Brain microvascular endothelial cell (primary cell): ENCODE measurements around the gene FGD5.

Source experiments
- DNase-seq: peaks from one replicate; pipeline ENCODE4 v3.0.0-alpha.2; 2020
- H3K27ac ChIP-seq: fragments of 250-450 bp; sonication (Bioruptor Pico); 2 replicates; pipeline ENCODE4 v1.5.1; 2020; ENCODE audit warnings: mild to moderate bottlenecking, moderate library complexity
- H3K27me3 ChIP-seq: fragments of 250-450 bp; sonication (Bioruptor Pico); replicated peaks from 2 replicates; pipeline ENCODE4 v1.5.1; 2020; ENCODE audit warnings: mild to moderate bottlenecking
- H3K36me3 ChIP-seq: fragments of 250-450 bp; sonication (Bioruptor Pico); replicated peaks from 2 replicates; pipeline ENCODE4 v1.5.1; 2020; ENCODE audit warnings: mild to moderate bottlenecking
- H3K4me3 ChIP-seq: 2 replicates; pipeline ENCODE4 v1.5.1; 2011; ENCODE audit warnings: low read depth, mild to moderate bottlenecking, control low read depth, low read length, moderate library complexity
- CTCF ChIP-seq: IDR thresholded peaks from 2 replicates; pipeline ENCODE4 v1.5.1; 2011; ENCODE audit warnings: low read depth, mild to moderate bottlenecking, moderate library complexity, low read length, control low read depth, inconsistent platforms; ENCODE audit errors: missing control alignments
- in situ Hi-C: cut with HindIII; loops from 2 replicates; pipeline ENCODE4 v1.10.0; 2017; ENCODE audit warnings: low sequenced_read_pairs, low pct_ligation_motif_present

Gene FGD5

DNA sequence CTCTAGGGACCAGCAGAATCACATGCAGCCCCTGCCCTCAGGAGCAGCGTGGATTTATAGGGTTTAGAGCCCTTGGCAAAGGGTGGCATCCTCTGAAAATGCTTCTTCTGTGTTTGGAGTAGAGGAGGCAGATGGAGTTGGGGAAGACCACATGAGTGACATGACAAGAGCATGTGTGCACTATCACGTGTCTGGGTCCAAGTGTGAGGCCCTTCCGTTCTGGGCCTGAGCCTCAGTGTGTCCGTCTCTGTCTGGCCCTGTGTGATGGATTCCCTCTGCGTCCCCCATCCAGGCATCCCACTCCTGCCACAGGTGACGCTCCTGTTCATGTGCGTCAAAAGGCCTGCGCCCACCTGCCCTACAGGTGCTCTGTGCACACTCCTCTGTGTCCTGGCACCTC lies 30.1 kb downstream of the FGD5 start:
- no peak for TF ChIP-seq CTCF
- in situ Hi-C loops, result no loop called here
- Histone ChIP-seq H3K4me3 (no peak overlapping the region), H3K36me3 (no peaks in the 10 kb centered on the region), H3K27me3 (no peaks in the 10 kb centered on the region), H3K27ac (no peak overlapping the region)
- DNase-seq, result no peak

GRCh38 chr3:14849638-14850230 lies 31.0 kb downstream of the FGD5 start:
- H3K36me3 ChIP-seq, result no peaks in the 10 kb centered on the region
- in situ Hi-C loops, result no loop called here
- DNase-seq, result no peak
- H3K27me3 ChIP-seq, result no peaks in the 10 kb centered on the region
- no peak overlapping the region for H3K27ac ChIP-seq
- TF ChIP-seq CTCF, result no peak
- H3K4me3 ChIP-seq, result no peak overlapping the region

DNA sequence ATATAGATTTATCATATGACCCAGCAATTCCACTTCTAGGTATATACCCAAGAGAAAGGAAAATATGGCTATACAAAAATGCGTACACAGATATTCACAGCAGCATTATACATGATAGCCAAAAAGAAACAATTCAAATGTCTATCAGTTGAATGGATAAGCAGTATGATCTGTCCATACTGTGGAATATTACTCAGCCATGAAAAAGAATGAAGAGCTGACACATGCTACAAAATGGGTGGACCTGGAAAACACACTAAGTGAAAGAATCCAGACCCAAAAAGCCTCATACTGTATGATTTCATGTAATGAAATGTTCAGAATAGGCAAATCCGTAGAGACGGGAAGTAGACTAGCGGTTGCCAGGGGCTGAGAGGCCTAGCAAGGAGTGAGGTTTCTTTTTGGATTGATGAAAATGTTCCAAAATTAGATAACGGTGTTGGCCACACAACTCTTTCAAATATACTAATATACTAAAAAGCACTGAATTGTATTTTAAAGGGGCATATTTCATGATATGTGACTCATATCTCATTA lies 33.4 kb downstream of the FGD5 start:
- Histone ChIP-seq H3K27ac (no peak overlapping the region), H3K36me3 (no peaks in the 10 kb centered on the region), H3K27me3 (no peaks in the 10 kb centered on the region), H3K4me3 (no peak overlapping the region)
- DNase-seq, result no peak
- in situ Hi-C loops, result no loop called here
- no peak for TF ChIP-seq CTCF

GRCh38 chr3:14852717-14853116 lies 34.0 kb downstream of the FGD5 start:
- no peak for TF ChIP-seq CTCF
- in situ Hi-C loops, result no loop called here
- no peak for DNase-seq

DNA sequence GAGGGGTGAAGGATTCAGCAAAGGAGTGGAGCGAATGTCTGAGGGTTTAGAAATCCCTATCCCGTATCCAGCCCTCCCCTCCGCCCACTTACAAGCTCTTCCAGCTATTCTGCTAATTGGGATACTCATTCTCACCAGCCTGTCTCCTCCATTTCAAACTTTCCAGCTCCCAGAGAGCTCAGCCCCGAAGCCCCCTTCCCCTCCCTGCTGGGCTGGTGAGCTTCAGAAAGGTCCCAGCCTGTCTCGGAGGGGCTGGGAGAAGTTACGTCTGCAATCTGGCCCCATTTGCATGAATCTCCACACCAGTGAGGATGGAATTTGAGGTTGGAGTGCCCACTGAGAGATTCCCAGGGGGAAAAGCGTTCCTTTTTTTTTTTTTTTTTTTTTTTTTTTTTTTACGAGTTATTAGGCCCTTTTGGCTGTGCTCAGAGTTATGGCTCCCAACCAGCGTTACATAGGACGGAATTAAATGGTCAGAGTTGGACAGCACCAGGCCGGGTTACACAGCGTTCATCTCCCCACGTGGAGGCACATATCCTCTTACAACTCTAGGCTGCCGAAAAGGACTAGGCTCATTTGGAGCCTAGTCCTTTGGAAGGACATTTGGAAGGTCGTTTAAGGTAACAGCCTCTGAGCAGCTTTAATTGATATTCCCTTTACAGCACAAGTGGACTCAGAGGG lies 34.6 kb downstream of the FGD5 start:
- DNase-seq, result no peak
- in situ Hi-C loops, result no loop called here

More at GRCh38 chr3:14852717-14853116, 34.0 kb downstream of the FGD5 start:
- Histone ChIP-seq H3K4me3 (no peak overlapping the region), H3K27ac (no peak overlapping the region), H3K27me3 (no peaks in the 10 kb centered on the region), H3K36me3 (no peaks in the 10 kb centered on the region)

More for the DNA sequence above, 34.6 kb downstream of the FGD5 start:
- TF ChIP-seq CTCF, result no peak
- Histone ChIP-seq H3K27ac (no peak overlapping the region), H3K4me3 (no peak overlapping the region), H3K27me3 (no peaks in the 10 kb centered on the region), H3K36me3 (no peaks in the 10 kb centered on the region)
